Gastrocnemius medialis (tissue), 4 donors: Measurements from ENCODE around the gene B4GALT6. TPM values are rescaled to one million over a fixed set of nuclear protein-coding genes. Genes with fewer than 3 reads are reported as not detected.

Experiments
- ATAC-seq, 2 donors: fragments of 150-250 bp; one replicate each; pipeline ENCODE4 v1.9.1; 2016
- DNase-seq, 2 donors: peaks; one replicate each; pipeline ENCODE4 v3.0.0-alpha.2; 2019
- H3K27ac ChIP-seq, 4 donors: fragments of 200-600 bp; sonication (generic); 1 replicate in 1 of 4; 2 replicates in 3 of 4; pipeline ENCODE4 v1.5.1; 2016 to 2018; ENCODE audit warnings: mild to moderate bottlenecking in 2 of 4, moderate library complexity in 1 of 4
- H3K27me3 ChIP-seq, 3 donors: fragments of 200-600 bp; sonication (generic) in 2 of 3; 1 replicate in 1 of 3; 2 replicates in 2 of 3; pipeline versions ENCODE4 v1.5.1 to v1.6.0; 2016 to 2019; ENCODE audit warnings: mild to moderate bottlenecking in 1 of 3, moderate library complexity in 1 of 3
- H3K36me3 ChIP-seq, 2 donors: fragments of 200-600 bp; sonication (generic) in 1 of 2; one replicate each; pipeline ENCODE4 v1.5.1; 2017 to 2018
- H3K4me1 ChIP-seq, 2 donors: fragments of 200-600 bp; sonication (generic) in 1 of 2; one replicate each; pipeline ENCODE4 v1.5.1; 2016 to 2017; ENCODE audit warnings: mild to moderate bottlenecking in 2 of 2
- H3K4me3 ChIP-seq, 4 donors: fragments of 200-600 bp; sonication (generic) in 3 of 4; 1 replicate in 1 of 4; 2 replicates in 3 of 4; pipeline ENCODE4 v1.5.1; 2016 to 2019; ENCODE audit warnings: mild to moderate bottlenecking in 2 of 4
- H3K9me3 ChIP-seq, 3 donors: fragments of 200-600 bp; sonication (generic) in 2 of 3; 1 replicate in 1 of 3; 2 replicates in 2 of 3; pipeline ENCODE4 v1.5.1; 2016 to 2019
- POLR2A ChIP-seq, 2 donors: fragments of 450-650 bp; IDR thresholded peaks; one replicate each; pipeline ENCODE4 v1.6.1; 2017; ENCODE audit warnings: antibody characterized with exemption in 2 of 2, mild to moderate bottlenecking in 2 of 2, moderate library complexity in 2 of 2
- in situ Hi-C, 4 donors: fragments of 200-750 bp; cut with MboI; loops; one replicate each; pipeline versions ENCODE4 v1.15.0 to v1.8.0; 2017; ENCODE audit warnings: low sequenced_read_pairs in 4 of 4
- intact Hi-C: fragments of 100-400 bp; cut with DNase I; formaldehyde crosslinking; loops from one replicate; pipeline ENCODE4 v1.15.1; 2023; ENCODE audit warnings: low total_unique reads
- total RNA-seq, 4 donors: library from RNA; depleted of rRNA; stranded (reverse); fragments of >200 nt; gene quantifications; one replicate each; pipeline versions ENCODE4 v1.1.0 to v1.2.3, GENCODE V29; 2016
- TF ChIP-seq, protein P1 (sequence below), 5 experiments: fragments of 450-650 bp in 3 of 5; fragments of 200-600 bp in 2 of 5; sonication (generic) in 2 of 5; IDR thresholded peaks in 4 of 5; conservative IDR thresholded peaks in 1 of 5; 1 replicate in 4 of 5; 2 replicates in 1 of 5; pipeline ENCODE4 v1.5.1; 2016 to 2019; ENCODE audit warnings: antibody characterized with exemption in 5 of 5, mild to moderate bottlenecking in 3 of 5, moderate library complexity in 3 of 5

B4GALT6 gene
- total RNA-seq, 4 donors from 2014 or later, result 0.85 to 2.9 (median 1.9) TPM

DNA sequence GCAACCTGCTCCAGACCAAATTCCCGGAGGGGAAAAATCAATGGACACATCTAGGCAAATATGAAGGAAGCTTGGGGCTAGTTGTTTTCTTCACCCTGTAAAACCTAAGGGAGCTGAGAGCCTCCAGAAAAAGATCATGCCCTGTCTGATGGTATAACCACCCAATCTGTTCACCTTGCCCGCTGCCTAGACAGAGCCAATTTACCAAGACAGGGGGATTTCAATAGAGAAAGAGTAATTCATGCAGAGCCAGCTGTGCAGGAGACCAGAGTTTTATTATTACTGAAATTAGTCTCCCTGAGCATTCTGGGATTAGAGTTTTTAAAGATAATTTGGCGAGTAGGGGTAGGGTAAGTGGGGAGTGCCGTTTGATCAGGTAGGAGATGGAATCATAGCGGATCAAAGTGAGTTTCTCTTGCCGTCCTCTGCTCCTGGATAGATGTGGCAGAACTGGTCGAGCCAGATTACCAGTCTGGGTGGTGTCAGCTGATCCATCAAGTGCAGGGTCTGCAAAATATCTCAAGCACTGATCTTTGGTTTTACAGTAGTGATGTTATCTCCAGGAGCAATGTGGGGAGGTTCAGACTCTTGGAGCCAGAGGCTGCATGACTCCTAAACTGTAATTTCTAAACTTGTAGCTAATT is 35.1 kb upstream of the B4GALT6 start:
- intact Hi-C loops, result no loop called here
- Histone ChIP-seq H3K9me3 (no peaks in the 10 kb centered on the region), H3K36me3 (no peaks in the 10 kb centered on the region), H3K4me3 (no peak overlapping the region), H3K27me3 (no peaks in the 10 kb centered on the region), H3K27ac (no peak overlapping the region), H3K4me1 (peaks cover 5 to 8% of the 10 kb centered on the region in 2 donors)
- DNase-seq (no peak), ATAC-seq (no peak)
- in situ Hi-C loops, result loop anchor here in 2 of 4 donors (5.0 to 10.0 kb wide), 2 partner anchors 157 to 165 kb away; no protein-coding TSS in a partner anchor
- TF ChIP-seq POLR2A (IDR thresholded peaks at IDR 0.05), result no peak
- TF ChIP-seq, protein P1, sequence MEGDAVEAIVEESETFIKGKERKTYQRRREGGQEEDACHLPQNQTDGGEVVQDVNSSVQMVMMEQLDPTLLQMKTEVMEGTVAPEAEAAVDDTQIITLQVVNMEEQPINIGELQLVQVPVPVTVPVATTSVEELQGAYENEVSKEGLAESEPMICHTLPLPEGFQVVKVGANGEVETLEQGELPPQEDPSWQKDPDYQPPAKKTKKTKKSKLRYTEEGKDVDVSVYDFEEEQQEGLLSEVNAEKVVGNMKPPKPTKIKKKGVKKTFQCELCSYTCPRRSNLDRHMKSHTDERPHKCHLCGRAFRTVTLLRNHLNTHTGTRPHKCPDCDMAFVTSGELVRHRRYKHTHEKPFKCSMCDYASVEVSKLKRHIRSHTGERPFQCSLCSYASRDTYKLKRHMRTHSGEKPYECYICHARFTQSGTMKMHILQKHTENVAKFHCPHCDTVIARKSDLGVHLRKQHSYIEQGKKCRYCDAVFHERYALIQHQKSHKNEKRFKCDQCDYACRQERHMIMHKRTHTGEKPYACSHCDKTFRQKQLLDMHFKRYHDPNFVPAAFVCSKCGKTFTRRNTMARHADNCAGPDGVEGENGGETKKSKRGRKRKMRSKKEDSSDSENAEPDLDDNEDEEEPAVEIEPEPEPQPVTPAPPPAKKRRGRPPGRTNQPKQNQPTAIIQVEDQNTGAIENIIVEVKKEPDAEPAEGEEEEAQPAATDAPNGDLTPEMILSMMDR (IDR thresholded peaks at IDR 0.05 in 4 of 5, conservative IDR thresholded peaks at IDR 0.05 in 1 of 5), result no peak

DNA sequence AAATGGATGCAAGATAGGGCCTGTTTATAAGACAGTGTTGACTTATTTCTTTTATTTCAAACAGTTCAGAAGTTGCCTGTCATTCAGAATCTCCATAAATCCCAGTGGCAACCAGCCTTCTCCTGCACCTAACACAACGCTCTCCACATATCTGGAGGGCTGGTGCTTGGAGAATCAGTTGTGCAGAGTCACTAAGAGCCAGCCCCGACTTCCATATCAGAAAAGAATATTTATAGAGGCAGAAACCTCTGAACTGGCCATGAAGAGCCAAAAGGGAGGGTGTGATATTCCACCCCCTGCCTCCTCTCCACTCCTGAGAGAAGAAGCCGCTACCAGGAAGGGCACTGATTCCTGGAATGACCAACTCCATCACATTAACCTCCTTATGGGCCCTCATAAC is 34.0 kb upstream of the B4GALT6 start:
- no peak for TF ChIP-seq POLR2A (IDR thresholded peaks at IDR 0.05)
- TF ChIP-seq, protein P1 (IDR thresholded peaks at IDR 0.05 in 4 of 5, conservative IDR thresholded peaks at IDR 0.05 in 1 of 5), result no peak
- H3K36me3 ChIP-seq, result no peaks in the 10 kb centered on the region
- no peaks in the 10 kb centered on the region for H3K9me3 ChIP-seq
- H3K27ac ChIP-seq, result no peak overlapping the region
- H3K4me1 ChIP-seq, result peaks cover 2 to 3% of the 10 kb centered on the region in 2 donors
- no peak overlapping the region for H3K4me3 ChIP-seq
- intact Hi-C loops, result no loop called here
- ATAC-seq, result no peak
- in situ Hi-C loops, result loop anchor here in 2 of 4 donors (5.0 to 10.0 kb wide), 2 partner anchors 156 to 164 kb away; no protein-coding TSS in a partner anchor
- H3K27me3 ChIP-seq, result no peaks in the 10 kb centered on the region
- DNase-seq, result no peak

DNA sequence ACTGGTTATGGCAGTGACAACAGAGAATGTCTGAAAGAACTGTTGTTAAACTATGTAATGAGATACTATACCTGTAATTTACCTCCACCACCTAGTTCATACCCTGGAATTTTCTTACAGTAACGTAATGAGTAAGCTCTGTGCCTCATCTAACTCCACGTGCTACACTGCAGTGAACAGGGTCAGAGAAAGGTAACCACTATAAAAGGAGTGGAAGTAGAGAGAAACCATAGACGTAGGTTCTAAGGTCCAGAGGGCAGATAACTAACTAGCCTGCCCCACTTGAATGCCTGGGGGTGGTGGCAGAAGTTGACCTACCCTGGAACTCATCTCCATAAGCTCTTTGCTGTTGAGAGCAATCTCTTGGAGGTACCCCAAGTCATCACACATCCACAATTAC is 32.0 kb upstream of the B4GALT6 start:
- in situ Hi-C loops, result loop anchor here in 2 of 4 donors (5.0 to 10.0 kb wide), 2 partner anchors 154 to 162 kb away; no protein-coding TSS in a partner anchor
- ATAC-seq, result no peak
- H3K9me3 ChIP-seq, result no peaks in the 10 kb centered on the region

DNA sequence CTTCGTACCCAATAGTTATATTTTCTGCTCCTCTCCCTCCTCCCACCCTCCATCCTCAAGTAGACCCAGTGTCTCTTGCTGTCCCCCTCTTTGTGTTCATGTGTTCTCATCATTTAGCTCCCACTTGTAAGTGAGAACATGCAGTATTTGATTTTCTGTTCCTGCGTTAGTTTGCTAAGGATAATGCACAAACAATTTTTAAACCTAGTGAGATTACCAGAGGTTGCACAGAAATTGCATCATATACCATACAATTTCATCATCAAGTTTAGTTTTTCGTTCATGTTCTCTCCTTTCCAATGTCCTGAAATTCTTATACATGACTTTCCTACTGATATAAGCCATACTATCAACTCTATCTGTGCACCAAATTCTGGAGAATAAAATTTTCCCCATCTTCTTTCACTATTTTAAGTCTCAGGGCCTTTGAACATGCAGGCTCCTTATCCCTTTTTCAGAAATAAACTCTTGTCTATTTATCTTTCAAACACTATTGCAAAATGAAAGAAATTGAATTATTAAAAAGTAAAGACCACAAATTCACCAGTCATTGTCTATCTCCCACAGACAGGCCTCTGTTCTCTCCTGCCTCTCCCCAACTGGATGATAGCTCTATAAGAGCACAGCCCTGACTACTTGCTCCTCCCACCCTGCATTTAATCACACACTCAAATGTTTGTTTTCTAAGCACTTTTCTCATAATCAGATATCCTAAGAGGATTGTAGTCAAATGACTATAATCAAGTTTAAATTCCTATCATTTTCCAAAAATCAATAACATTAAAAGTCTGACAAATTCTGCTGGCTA is 27.2 kb upstream of the B4GALT6 start:
- Histone ChIP-seq H3K36me3 (no peaks in the 10 kb centered on the region), H3K9me3 (no peaks in the 10 kb centered on the region), H3K4me1 (no peaks in the 10 kb centered on the region), H3K4me3 (no peak overlapping the region), H3K27me3 (no peaks in the 10 kb centered on the region), H3K27ac (no peak overlapping the region)
- DNase-seq, result no peak
- intact Hi-C loops (no loop called here), in situ Hi-C loops (loop anchor here in 1 of 4 donors (10.0 kb wide), 1 partner anchor 157 kb away; no protein-coding TSS in a partner anchor)
- no peak for ATAC-seq
- no peak for TF ChIP-seq POLR2A (IDR thresholded peaks at IDR 0.05)
- TF ChIP-seq, protein P1 (IDR thresholded peaks at IDR 0.05 in 4 of 5, conservative IDR thresholded peaks at IDR 0.05 in 1 of 5), result no peak

More for the DNA sequence above, 32.0 kb upstream of the B4GALT6 start:
- intact Hi-C loops, result no loop called here
- Histone ChIP-seq H3K4me1 (no peaks in the 10 kb centered on the region), H3K36me3 (no peaks in the 10 kb centered on the region), H3K27ac (no peak overlapping the region), H3K27me3 (no peaks in the 10 kb centered on the region), H3K4me3 (no peak overlapping the region)
- TF ChIP-seq, protein P1 (IDR thresholded peaks at IDR 0.05 in 4 of 5, conservative IDR thresholded peaks at IDR 0.05 in 1 of 5), result no peak
- no peak for TF ChIP-seq POLR2A (IDR thresholded peaks at IDR 0.05)
- DNase-seq, result no peak
